Effector memory CD4-positive, alpha-beta T cell (primary cell): ENCODE data around the gene OSMR.

Experiments used
- DNase-seq, 3 donors: peaks; one replicate each; pipeline ENCODE4 v3.0.0-alpha.2; 2020
- H3K27ac ChIP-seq: 2 replicates; pipeline ENCODE4 v1.7.0; 2013; ENCODE audit warnings: mild to moderate bottlenecking, low read length, moderate library complexity; ENCODE audit not compliant: insufficient read depth, poor library complexity, severe bottlenecking
- H3K27me3 ChIP-seq: replicated peaks from 2 replicates; pipeline ENCODE4 v1.7.0; 2013; ENCODE audit warnings: mild to moderate bottlenecking, low read length; ENCODE audit not compliant: insufficient read depth, control insufficient read depth, poor library complexity, severe bottlenecking
- H3K36me3 ChIP-seq: 2 replicates; pipeline ENCODE4 v1.7.0; 2013; ENCODE audit warnings: mild to moderate bottlenecking, low read length, moderate library complexity; ENCODE audit not compliant: control insufficient read depth, insufficient read depth
- H3K4me1 ChIP-seq: 2 replicates; pipeline ENCODE4 v1.7.0; 2013; ENCODE audit warnings: low read length, mild to moderate bottlenecking; ENCODE audit not compliant: control insufficient read depth, insufficient read depth, poor library complexity, severe bottlenecking
- H3K4me3 ChIP-seq: 2 replicates; pipeline ENCODE4 v1.7.0; 2013; ENCODE audit warnings: low read length, low read depth, mild to moderate bottlenecking; ENCODE audit not compliant: insufficient read depth, poor library complexity, severe bottlenecking
- H3K9me3 ChIP-seq: 2 replicates; pipeline ENCODE4 v1.7.0; 2013; ENCODE audit warnings: mild to moderate bottlenecking, low read length, moderate library complexity; ENCODE audit not compliant: control insufficient read depth

OSMR gene

GRCh38 chr5:38938424-38938823, 92.6 kb downstream of the OSMR start:
- Histone ChIP-seq H3K27me3 (no peaks in the 10 kb centered on the region), H3K36me3 (peaks cover 38% of the 10 kb centered on the region), H3K27ac (no peak overlapping the region), H3K4me3 (no peak overlapping the region), H3K9me3 (no peaks in the 10 kb centered on the region), H3K4me1 (no peaks in the 10 kb centered on the region)
- no peak for DNase-seq

GRCh38 chr5:38938973-38939372, 93.2 kb downstream of the OSMR start:
- no peak overlapping the region for H3K4me3 ChIP-seq
- H3K4me1 ChIP-seq: no peaks in the 10 kb centered on the region
- H3K27ac ChIP-seq: no peak overlapping the region
- H3K36me3 ChIP-seq: peaks cover 43% of the 10 kb centered on the region
- no peaks in the 10 kb centered on the region for H3K27me3 ChIP-seq
- no peak for DNase-seq
- no peaks in the 10 kb centered on the region for H3K9me3 ChIP-seq

- Histone ChIP-seq H3K36me3 (peaks cover 57% of the 10 kb centered on the region), H3K27me3 (no peaks in the 10 kb centered on the region), H3K27ac (no peak overlapping the region), H3K9me3 (no peaks in the 10 kb centered on the region), H3K4me1 (no peaks in the 10 kb centered on the region), H3K4me3 (no peak overlapping the region)
- no peak for DNase-seq
These were observed 94.5 kb downstream of the OSMR start for GRCh38 chr5:38940230-38940858.

DNA sequence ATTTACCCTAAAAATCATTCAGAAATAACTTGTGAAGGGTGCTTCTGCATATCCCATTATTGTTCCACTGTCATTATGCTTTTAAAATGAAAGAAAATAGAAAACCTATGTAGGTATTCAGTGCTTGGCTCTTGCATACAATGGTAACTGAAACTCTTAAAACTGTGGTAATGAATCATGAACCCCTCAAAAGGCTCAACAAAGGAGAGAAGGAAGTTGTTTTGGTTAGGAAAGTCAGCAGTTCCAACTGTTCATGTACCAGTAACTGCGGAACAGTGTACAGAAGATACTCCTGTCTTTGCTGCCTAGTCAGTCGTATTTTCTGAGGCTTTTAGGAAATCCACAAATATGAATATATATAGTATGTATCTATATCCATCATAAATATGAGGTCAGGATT, 96.1 kb downstream of the OSMR start:
- Histone ChIP-seq H3K36me3 (peaks cover 69% of the 10 kb centered on the region), H3K4me3 (no peak overlapping the region), H3K27ac (no peak overlapping the region), H3K9me3 (no peaks in the 10 kb centered on the region), H3K4me1 (no peaks in the 10 kb centered on the region), H3K27me3 (no peaks in the 10 kb centered on the region)
- DNase-seq: no peak

GRCh38 chr5:38944282-38944681, 98.5 kb downstream of the OSMR start:
- peaks cover 81% of the 10 kb centered on the region for H3K36me3 ChIP-seq

GRCh38 chr5:38948501-38948900, 102.7 kb downstream of the OSMR start:
- no peaks in the 10 kb centered on the region for H3K4me1 ChIP-seq
- no peak for DNase-seq
- no peaks in the 10 kb centered on the region for H3K9me3 ChIP-seq
- no peaks in the 10 kb centered on the region for H3K27me3 ChIP-seq
- H3K36me3 ChIP-seq: peaks cover 84% of the 10 kb centered on the region
- H3K4me3 ChIP-seq: no peak overlapping the region
- H3K27ac ChIP-seq: no peak overlapping the region

More at GRCh38 chr5:38944282-38944681, 98.5 kb downstream of the OSMR start:
- Histone ChIP-seq H3K4me1 (no peaks in the 10 kb centered on the region), H3K4me3 (no peak overlapping the region), H3K9me3 (no peaks in the 10 kb centered on the region), H3K27ac (no peak overlapping the region), H3K27me3 (no peaks in the 10 kb centered on the region)
- DNase-seq: no peak

- Histone ChIP-seq H3K4me3 (no peak overlapping the region), H3K27me3 (no peaks in the 10 kb centered on the region), H3K36me3 (peaks cover 80% of the 10 kb centered on the region), H3K27ac (no peak overlapping the region), H3K4me1 (no peaks in the 10 kb centered on the region), H3K9me3 (no peaks in the 10 kb centered on the region)
- no peak for DNase-seq
These were observed 107.7 kb downstream of the OSMR start for GRCh38 chr5:38953426-38954012.

DNA sequence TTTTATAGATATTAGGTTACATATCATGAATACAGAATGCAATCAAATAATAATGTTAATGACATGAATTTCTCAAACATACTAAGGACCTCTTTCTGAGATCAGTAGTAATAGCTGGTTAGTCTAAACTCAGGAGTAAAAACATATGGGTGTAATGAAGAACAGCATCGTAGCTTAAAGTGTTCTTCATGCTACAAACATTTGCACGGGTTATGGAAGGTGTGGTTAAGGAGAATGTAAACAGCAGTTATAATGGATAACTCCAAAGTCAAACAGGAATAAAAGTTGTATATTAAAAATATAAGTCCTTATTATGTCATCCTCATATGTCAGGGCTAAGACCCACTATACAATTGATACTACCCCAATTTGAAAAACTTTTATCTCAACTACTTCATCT, 115.9 kb downstream of the OSMR start:
- H3K27ac ChIP-seq: no peak overlapping the region
- no peaks in the 10 kb centered on the region for H3K9me3 ChIP-seq
- H3K4me3 ChIP-seq: no peak overlapping the region
- no peaks in the 10 kb centered on the region for H3K4me1 ChIP-seq
- no peak for DNase-seq
- peaks cover 81% of the 10 kb centered on the region for H3K36me3 ChIP-seq
- no peaks in the 10 kb centered on the region for H3K27me3 ChIP-seq

DNA sequence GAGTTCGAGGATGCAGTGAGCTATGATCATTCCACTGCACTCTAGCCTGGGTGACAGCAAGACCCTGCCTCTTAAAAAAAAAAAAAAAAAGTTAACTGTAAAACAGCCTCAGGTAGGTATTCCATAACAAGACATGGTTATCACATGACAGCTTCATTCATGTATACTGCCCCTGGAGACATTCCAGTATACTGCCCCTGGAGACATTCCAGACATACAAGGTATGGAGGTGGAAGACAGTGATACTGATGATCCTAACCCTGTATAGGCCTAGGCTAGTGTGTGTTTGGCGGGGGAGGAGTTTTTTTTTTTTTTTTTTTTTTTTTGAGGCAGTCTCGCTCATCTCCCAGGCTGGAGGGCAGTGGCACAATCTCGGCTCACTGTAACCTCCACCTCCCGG, 122.9 kb downstream of the OSMR start:
- Histone ChIP-seq H3K9me3 (no peaks in the 10 kb centered on the region), H3K27me3 (no peaks in the 10 kb centered on the region), H3K36me3 (peaks cover 39% of the 10 kb centered on the region), H3K27ac (no peak overlapping the region), H3K4me3 (no peak overlapping the region), H3K4me1 (no peaks in the 10 kb centered on the region)
- DNase-seq: no peak

DNA sequence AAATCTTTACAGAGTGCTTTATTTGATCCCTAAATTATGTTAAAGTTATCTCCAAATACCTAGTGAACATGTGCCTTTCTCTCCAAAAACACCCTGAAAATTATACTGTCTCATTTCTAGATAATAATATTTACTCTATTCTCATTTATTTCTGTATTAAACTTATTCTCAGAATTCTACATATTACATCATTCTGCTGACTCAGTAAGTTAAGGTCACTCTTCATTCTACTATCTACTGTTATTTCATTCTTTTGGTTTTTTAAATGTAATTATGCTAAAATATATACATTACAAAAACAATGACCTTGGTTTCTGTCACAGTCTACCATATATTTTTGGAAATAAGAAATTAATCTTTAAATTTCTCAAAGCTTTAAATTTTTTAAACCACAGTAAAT, 132.2 kb downstream of the OSMR start:
- Histone ChIP-seq H3K27me3 (no peaks in the 10 kb centered on the region), H3K4me3 (no peak overlapping the region), H3K27ac (no peak overlapping the region), H3K9me3 (no peaks in the 10 kb centered on the region), H3K36me3 (peaks cover 24% of the 10 kb centered on the region), H3K4me1 (no peaks in the 10 kb centered on the region)
- DNase-seq: no peak
